ENCODE results near the gene ZCCHC2. TPM values are rescaled to one million over a fixed set of nuclear protein-coding genes. Genes with fewer than 3 reads are reported as not detected.

The ZCCHC2 gene
- total RNA-seq, 1 experiment from 2014 or later, result 7.8 TPM

DNA sequence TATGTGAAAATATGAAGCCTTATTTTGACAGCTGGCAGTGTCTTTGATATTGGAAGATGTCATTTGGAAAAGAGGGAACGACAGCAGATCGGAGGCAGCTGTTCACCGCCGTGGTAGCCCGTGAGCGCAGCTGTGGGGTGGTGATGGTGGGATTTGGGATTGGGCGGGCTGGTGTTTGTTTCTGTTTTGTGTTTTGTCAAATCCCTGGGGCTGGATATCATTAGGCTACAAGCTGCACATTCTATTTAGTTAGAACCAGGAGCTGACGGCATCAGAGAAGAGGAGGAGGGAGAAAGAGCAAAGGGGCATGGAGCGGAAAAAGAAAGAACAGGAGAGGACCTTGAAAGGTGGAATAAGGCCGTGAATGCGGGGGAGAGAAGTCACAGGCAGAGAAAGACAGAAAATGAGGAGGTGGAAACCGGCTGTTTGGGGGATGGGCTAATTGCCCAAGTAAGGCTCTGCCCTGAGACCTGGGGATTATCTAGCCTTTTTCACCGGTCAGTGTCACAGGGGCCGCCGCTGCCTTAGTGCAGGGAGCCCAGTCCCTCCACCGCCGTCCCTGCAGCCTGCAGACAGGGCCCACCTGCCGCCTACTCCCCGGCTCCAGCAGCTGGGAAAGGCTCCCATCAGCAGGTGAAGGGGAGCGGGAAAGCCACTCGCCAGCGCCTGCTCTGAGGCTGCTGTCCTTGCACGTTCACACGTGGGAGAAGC, 88.0 kb downstream of the ZCCHC2 start:
- H3K4me3 ChIP-seq (ENCODE audit: insufficient read depth, low read depth, low read length), result no peak overlapping the region
- peak; percentile 85 for DNase-seq
- no peaks in the 10 kb centered on the region for H3K27me3 ChIP-seq (ENCODE audit: control insufficient read depth, insufficient read depth, low read length)
- H3K36me3 ChIP-seq (replicated peaks; ENCODE audit: control insufficient read depth, insufficient read depth, low read length), result no peaks in the 10 kb centered on the region

DNA sequence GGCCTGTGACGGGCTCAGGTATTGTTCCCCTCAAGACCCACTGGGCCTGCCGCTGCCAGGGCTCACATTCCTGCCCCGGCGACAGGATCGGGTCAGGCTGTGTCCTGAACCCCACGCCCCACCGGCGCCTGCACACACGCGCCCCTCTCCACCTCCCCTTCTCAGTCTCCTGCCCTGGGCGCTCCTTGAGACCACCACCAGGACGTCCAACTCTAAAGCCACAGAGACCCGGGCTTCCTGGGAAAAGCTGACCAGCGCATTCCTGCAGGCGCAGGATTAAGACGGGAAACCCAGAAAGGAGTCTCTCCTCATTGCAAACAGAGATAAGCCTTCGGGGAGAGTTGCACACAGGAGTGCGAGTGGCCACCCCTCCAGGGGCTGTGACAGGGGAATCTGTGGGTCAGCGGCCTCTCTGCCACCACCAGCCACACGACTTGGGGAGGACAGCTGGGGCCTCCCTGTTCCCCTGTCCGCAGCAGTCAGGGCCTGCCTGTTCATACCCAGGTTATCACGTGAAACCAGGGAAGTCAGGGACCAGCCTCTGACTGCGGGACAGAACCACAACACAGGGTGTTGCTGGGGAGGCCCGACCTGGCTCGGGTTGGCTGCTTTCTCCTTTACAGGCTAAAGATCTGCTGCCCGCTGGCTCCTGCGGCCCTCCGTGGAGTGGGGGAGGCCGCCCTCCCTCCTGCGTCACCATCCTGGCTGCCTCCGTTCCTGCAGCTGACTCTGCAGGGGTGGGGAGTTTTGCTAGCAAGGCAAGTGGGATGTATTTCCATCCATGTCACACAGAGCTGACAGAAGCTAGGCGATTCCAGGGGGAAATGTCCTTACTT, 88.8 kb downstream of the ZCCHC2 start:
- peak; percentile 70 for DNase-seq
- Histone ChIP-seq H3K27me3 (ENCODE audit: control insufficient read depth, insufficient read depth, low read length) (no peaks in the 10 kb centered on the region), H3K36me3 (replicated peaks; ENCODE audit: control insufficient read depth, insufficient read depth, low read length) (no peaks in the 10 kb centered on the region), H3K4me3 (ENCODE audit: insufficient read depth, low read depth, low read length) (no peak overlapping the region)

GRCh38 chr18:62612289-62612645, 89.4 kb downstream of the ZCCHC2 start:
- no peaks in the 10 kb centered on the region for H3K27me3 ChIP-seq (ENCODE audit: control insufficient read depth, insufficient read depth, low read length)
- no peak overlapping the region for H3K4me3 ChIP-seq (ENCODE audit: insufficient read depth, low read depth, low read length)
- DNase-seq, result no peak
- no peaks in the 10 kb centered on the region for H3K36me3 ChIP-seq (replicated peaks; ENCODE audit: control insufficient read depth, insufficient read depth, low read length)

DNA sequence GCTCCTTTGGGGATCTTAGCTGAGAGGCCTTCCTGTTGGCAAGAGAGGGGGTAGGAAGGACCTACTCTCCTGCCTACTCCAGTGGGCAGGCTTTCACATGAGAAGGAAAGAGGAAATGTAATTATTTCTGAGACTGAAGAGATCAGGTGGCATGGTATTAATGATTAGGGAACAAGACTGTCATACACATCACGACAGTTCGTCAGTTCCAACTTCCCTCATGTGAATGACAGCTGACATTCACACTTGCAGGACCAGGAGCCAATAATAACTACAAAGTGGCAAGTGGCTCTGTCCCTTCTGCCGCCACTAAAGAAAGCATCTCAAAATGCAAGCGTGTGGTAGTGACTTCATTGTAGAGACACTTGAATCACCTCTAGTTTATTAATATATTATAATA, 90.0 kb downstream of the ZCCHC2 start:
- H3K36me3 ChIP-seq (replicated peaks; ENCODE audit: control insufficient read depth, insufficient read depth, low read length), result no peaks in the 10 kb centered on the region
- H3K4me3 ChIP-seq (ENCODE audit: insufficient read depth, low read depth, low read length), result no peak overlapping the region
- no peaks in the 10 kb centered on the region for H3K27me3 ChIP-seq (ENCODE audit: control insufficient read depth, insufficient read depth, low read length)
- DNase-seq, result no peak

- Histone ChIP-seq H3K27me3 (ENCODE audit: control insufficient read depth, insufficient read depth, low read length) (no peaks in the 10 kb centered on the region), H3K4me3 (ENCODE audit: insufficient read depth, low read depth, low read length) (no peak overlapping the region), H3K36me3 (replicated peaks; ENCODE audit: control insufficient read depth, insufficient read depth, low read length) (no peaks in the 10 kb centered on the region)
- no peak for DNase-seq
Measured at GRCh38 chr18:62614494-62614893, 91.7 kb downstream of the ZCCHC2 start.

DNA sequence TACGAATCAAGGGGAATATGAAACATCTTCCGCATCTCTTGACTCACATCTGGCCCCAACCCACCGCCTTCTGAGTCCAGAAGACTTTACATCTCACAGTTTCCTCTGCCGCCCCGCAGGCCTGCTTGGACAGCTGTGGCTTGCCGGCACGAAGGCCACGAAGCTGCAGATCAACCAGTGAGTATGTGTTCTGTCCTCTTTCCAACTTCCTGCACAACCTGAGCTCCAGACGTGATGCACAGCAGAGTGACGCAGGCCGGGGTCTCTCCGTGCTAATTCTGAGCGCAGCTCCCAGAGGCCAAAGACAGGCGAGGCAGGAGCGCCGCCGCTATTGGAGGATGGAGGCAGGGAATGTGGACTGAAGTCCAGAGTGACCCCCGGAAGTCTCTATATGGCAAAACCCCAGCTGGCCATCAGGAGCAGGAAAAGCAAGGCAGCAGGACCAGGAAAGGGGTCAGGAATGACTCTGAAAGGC, 93.5 kb downstream of the ZCCHC2 start:
- DNase-seq, result no peak
- H3K4me3 ChIP-seq (ENCODE audit: insufficient read depth, low read depth, low read length), result no peak overlapping the region
- no peaks in the 10 kb centered on the region for H3K27me3 ChIP-seq (ENCODE audit: control insufficient read depth, insufficient read depth, low read length)
- no peaks in the 10 kb centered on the region for H3K36me3 ChIP-seq (replicated peaks; ENCODE audit: control insufficient read depth, insufficient read depth, low read length)

GRCh38 chr18:62617793-62618591, 95.2 kb downstream of the ZCCHC2 start:
- Histone ChIP-seq H3K4me3 (ENCODE audit: insufficient read depth, low read depth, low read length) (no peak overlapping the region), H3K27me3 (ENCODE audit: control insufficient read depth, insufficient read depth, low read length) (no peaks in the 10 kb centered on the region), H3K36me3 (replicated peaks; ENCODE audit: control insufficient read depth, insufficient read depth, low read length) (no peaks in the 10 kb centered on the region)
- DNase-seq, result no peak

GRCh38 chr18:62618735-62619134, 95.9 kb downstream of the ZCCHC2 start:
- DNase-seq, result no peak
- no peak overlapping the region for H3K4me3 ChIP-seq (ENCODE audit: insufficient read depth, low read depth, low read length)
- no peaks in the 10 kb centered on the region for H3K27me3 ChIP-seq (ENCODE audit: control insufficient read depth, insufficient read depth, low read length)
- H3K36me3 ChIP-seq (replicated peaks; ENCODE audit: control insufficient read depth, insufficient read depth, low read length), result no peaks in the 10 kb centered on the region

GRCh38 chr18:62621546-62621945, 98.7 kb downstream of the ZCCHC2 start:
- DNase-seq, result no peak
- H3K4me3 ChIP-seq (ENCODE audit: insufficient read depth, low read depth, low read length), result no peak overlapping the region

GRCh38 chr18:62625019-62625418, 102.2 kb downstream of the ZCCHC2 start:
- Histone ChIP-seq H3K4me3 (ENCODE audit: insufficient read depth, low read depth, low read length) (no peak overlapping the region), H3K36me3 (replicated peaks; ENCODE audit: control insufficient read depth, insufficient read depth, low read length) (no peaks in the 10 kb centered on the region), H3K27me3 (ENCODE audit: control insufficient read depth, insufficient read depth, low read length) (no peaks in the 10 kb centered on the region)
- DNase-seq, result no peak

More at GRCh38 chr18:62621546-62621945, 98.7 kb downstream of the ZCCHC2 start:
- no peaks in the 10 kb centered on the region for H3K27me3 ChIP-seq (ENCODE audit: control insufficient read depth, insufficient read depth, low read length)
- H3K36me3 ChIP-seq (replicated peaks; ENCODE audit: control insufficient read depth, insufficient read depth, low read length), result no peaks in the 10 kb centered on the region

Other genes with a start within 250 kb of the ZCCHC2 start
- 1.2 and 2.8 TPM in 2 replicates for gene TNFRSF11A, start 197.7 kb upstream of the ZCCHC2 start, total RNA-seq (2014; rRNA removed; shearing (Covaris generic))
- 23.0 and 29.2 TPM in 2 replicates for gene PHLPP1, start 192.5 kb downstream of the ZCCHC2 start, total RNA-seq (2014; rRNA removed; shearing (Covaris generic))